Gastrocnemius medialis (tissue), 4 donors: ENCODE measurements around the gene DMXL1. TPM values are rescaled to one million over a fixed set of nuclear protein-coding genes. Genes with fewer than 3 reads are reported as not detected.
"Not testable (repeated sequence)": the region's sequence is repeated elsewhere in the genome, so short reads cannot be mapped to it uniquely, and the experiment has no call there.

Experiments used
- ATAC-seq, 2 donors: fragments of 150-250 bp; one replicate each; pipeline ENCODE4 v1.9.1; 2016
- DNase-seq, 2 donors: peaks; one replicate each; pipeline ENCODE4 v3.0.0-alpha.2; 2019
- H3K27ac ChIP-seq, 4 donors: fragments of 200-600 bp; sonication (generic); 1 replicate in 1 of 4; 2 replicates in 3 of 4; pipeline ENCODE4 v1.5.1; 2016 to 2018; ENCODE audit warnings: mild to moderate bottlenecking in 2 of 4, moderate library complexity in 1 of 4
- H3K27me3 ChIP-seq, 3 donors: fragments of 200-600 bp; sonication (generic) in 2 of 3; 1 replicate in 1 of 3; 2 replicates in 2 of 3; pipeline versions ENCODE4 v1.5.1 to v1.6.0; 2016 to 2019; ENCODE audit warnings: mild to moderate bottlenecking in 1 of 3, moderate library complexity in 1 of 3
- H3K36me3 ChIP-seq, 2 donors: fragments of 200-600 bp; sonication (generic) in 1 of 2; one replicate each; pipeline ENCODE4 v1.5.1; 2017 to 2018
- H3K4me1 ChIP-seq, 2 donors: fragments of 200-600 bp; sonication (generic) in 1 of 2; one replicate each; pipeline ENCODE4 v1.5.1; 2016 to 2017; ENCODE audit warnings: mild to moderate bottlenecking in 2 of 2
- H3K4me3 ChIP-seq, 4 donors: fragments of 200-600 bp; sonication (generic) in 3 of 4; 1 replicate in 1 of 4; 2 replicates in 3 of 4; pipeline ENCODE4 v1.5.1; 2016 to 2019; ENCODE audit warnings: mild to moderate bottlenecking in 2 of 4
- H3K9me3 ChIP-seq, 3 donors: fragments of 200-600 bp; sonication (generic) in 2 of 3; 1 replicate in 1 of 3; 2 replicates in 2 of 3; pipeline ENCODE4 v1.5.1; 2016 to 2019
- CTCF ChIP-seq, 5 experiments: fragments of 450-650 bp in 3 of 5; fragments of 200-600 bp in 2 of 5; sonication (generic) in 2 of 5; IDR thresholded peaks in 4 of 5; conservative IDR thresholded peaks in 1 of 5; 1 replicate in 4 of 5; 2 replicates in 1 of 5; pipeline ENCODE4 v1.5.1; 2016 to 2019; ENCODE audit warnings: antibody characterized with exemption in 5 of 5, mild to moderate bottlenecking in 3 of 5, moderate library complexity in 3 of 5
- POLR2A ChIP-seq, 2 donors: fragments of 450-650 bp; IDR thresholded peaks; one replicate each; pipeline ENCODE4 v1.6.1; 2017; ENCODE audit warnings: antibody characterized with exemption in 2 of 2, mild to moderate bottlenecking in 2 of 2, moderate library complexity in 2 of 2
- in situ Hi-C, 4 donors: fragments of 200-750 bp; cut with MboI; loops; one replicate each; pipeline versions ENCODE4 v1.15.0 to v1.8.0; 2017; ENCODE audit warnings: low sequenced_read_pairs in 4 of 4
- intact Hi-C: fragments of 100-400 bp; cut with DNase I; formaldehyde crosslinking; loops from one replicate; pipeline ENCODE4 v1.15.1; 2023; ENCODE audit warnings: low total_unique reads
- total RNA-seq, 4 donors: library from RNA; depleted of rRNA; stranded (reverse); fragments of >200 nt; gene quantifications; one replicate each; pipeline versions ENCODE4 v1.1.0 to v1.2.3, GENCODE V29; 2016

Gene DMXL1
- total RNA-seq, 4 donors from 2014 or later = 17.8 to 31.1 (median 24.3) TPM

GRCh38 chr5:119131530-119132304, 60.8 kb downstream of the DMXL1 start:
- H3K27me3 ChIP-seq = no peaks in the 10 kb centered on the region
- intact Hi-C loops (no loop called here), in situ Hi-C loops (no loop called here)
- H3K9me3 ChIP-seq = no peaks in the 10 kb centered on the region
- H3K4me3 ChIP-seq = no peak overlapping the region
- no peak for DNase-seq
- no peak overlapping the region for H3K27ac ChIP-seq
- peaks cover 3 to 43% of the 10 kb centered on the region in 2 donors for H3K36me3 ChIP-seq
- ATAC-seq = no peak
- H3K4me1 ChIP-seq = no peaks in the 10 kb centered on the region
- no peak for TF ChIP-seq POLR2A (IDR thresholded peaks at IDR 0.05)
- TF ChIP-seq CTCF (IDR thresholded peaks at IDR 0.05 in 4 of 5, conservative IDR thresholded peaks at IDR 0.05 in 1 of 5) = no peak

GRCh38 chr5:119135743-119136142, 64.9 kb downstream of the DMXL1 start:
- H3K9me3 ChIP-seq, H3K27me3 ChIP-seq, H3K27ac ChIP-seq, in situ Hi-C loops, H3K4me1 ChIP-seq, H3K4me3 ChIP-seq, intact Hi-C loops, ATAC-seq, DNase-seq: not testable (repeated sequence)
- peaks cover 0 to 43% of the 10 kb centered on the region in 2 donors for H3K36me3 ChIP-seq

GRCh38 chr5:119136666-119137318, 65.9 kb downstream of the DMXL1 start:
- no peak for ATAC-seq
- Histone ChIP-seq H3K27me3 (no peaks in the 10 kb centered on the region), H3K36me3 (peaks cover 0 to 43% of the 10 kb centered on the region in 2 donors), H3K9me3 (no peaks in the 10 kb centered on the region), H3K27ac (no peak overlapping the region), H3K4me3 (no peak overlapping the region), H3K4me1 (no peaks in the 10 kb centered on the region)
- intact Hi-C loops (no loop called here), in situ Hi-C loops (no loop called here)
- TF ChIP-seq POLR2A (IDR thresholded peaks at IDR 0.05) = no peak
- no peak for TF ChIP-seq CTCF (IDR thresholded peaks at IDR 0.05 in 4 of 5, conservative IDR thresholded peaks at IDR 0.05 in 1 of 5)
- no peak for DNase-seq

DNA sequence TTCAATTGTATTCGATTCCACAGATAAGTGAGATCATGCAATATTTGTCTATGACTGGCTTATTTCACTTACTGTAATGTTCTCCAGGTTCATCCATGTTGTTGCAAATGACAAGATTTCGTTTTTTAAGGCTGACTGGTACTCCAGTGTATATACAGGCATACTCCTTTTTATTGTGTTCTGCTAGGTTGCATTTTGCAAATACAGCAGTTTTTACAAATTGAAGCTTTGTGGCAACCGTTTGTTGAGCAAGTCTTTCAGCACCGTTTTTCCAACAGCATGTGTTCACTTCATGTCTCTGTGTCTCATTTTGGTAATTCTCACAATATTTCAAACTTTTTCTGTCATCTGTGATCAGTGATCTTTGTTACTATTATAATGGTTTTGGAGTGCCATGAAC, 82.7 kb downstream of the DMXL1 start:
- H3K27ac ChIP-seq = no peak overlapping the region
- no peak overlapping the region for H3K4me3 ChIP-seq
- intact Hi-C loops (no loop called here), in situ Hi-C loops (no loop called here)
- no peaks in the 10 kb centered on the region for H3K4me1 ChIP-seq
- H3K9me3 ChIP-seq = no peaks in the 10 kb centered on the region
- ATAC-seq (no peak), DNase-seq (no peak)
- peaks cover 0 to 49% of the 10 kb centered on the region in 2 donors for H3K36me3 ChIP-seq
- TF ChIP-seq POLR2A (IDR thresholded peaks at IDR 0.05) (no peak), CTCF (IDR thresholded peaks at IDR 0.05 in 4 of 5, conservative IDR thresholded peaks at IDR 0.05 in 1 of 5) (no peak)
- H3K27me3 ChIP-seq = no peaks in the 10 kb centered on the region

GRCh38 chr5:119158144-119158543, 87.3 kb downstream of the DMXL1 start:
- Histone ChIP-seq H3K4me1 (no peaks in the 10 kb centered on the region), H3K9me3 (no peaks in the 10 kb centered on the region), H3K36me3 (peaks cover 0 to 17% of the 10 kb centered on the region in 2 donors), H3K27me3 (no peaks in the 10 kb centered on the region), H3K4me3 (no peak overlapping the region), H3K27ac (no peak overlapping the region)
- no peak for ATAC-seq
- intact Hi-C loops (no loop called here), in situ Hi-C loops (no loop called here)
- no peak for DNase-seq
- TF ChIP-seq POLR2A (IDR thresholded peaks at IDR 0.05) = no peak
- TF ChIP-seq CTCF (IDR thresholded peaks at IDR 0.05 in 4 of 5, conservative IDR thresholded peaks at IDR 0.05 in 1 of 5) = no peak
